Body of pancreas (tissue), 4 donors: ENCODE measurements around the gene SLC39A3. TPM values are rescaled to one million over a fixed set of nuclear protein-coding genes. Genes with fewer than 3 reads are reported as not detected.

Source experiments
- ATAC-seq: fragments of 150-250 bp; one replicate; pipeline ENCODE4 v1.9.1; 2016
- DNase-seq, 4 donors: peaks; one replicate each; pipeline ENCODE4 v3.0.0-alpha.2; 2019
- H3K27ac ChIP-seq, 4 donors: fragments of 200-600 bp; sonication (generic); 1 replicate in 3 of 4; 2 replicates in 1 of 4; pipeline versions ENCODE4 v1.5.1 to v1.6.1; 2016 to 2019; ENCODE audit warnings: mild to moderate bottlenecking in 1 of 4, mixed read lengths in 1 of 4, moderate library complexity in 1 of 4
- H3K27me3 ChIP-seq, 2 donors: fragments of 200-600 bp; sonication (generic); one replicate each; pipeline ENCODE4 v1.6.0; 2016; ENCODE audit warnings: mild to moderate bottlenecking in 1 of 2
- H3K36me3 ChIP-seq, 2 donors: fragments of 200-600 bp; sonication (generic); replicated peaks in 1 of 2; 2 replicates each; pipeline ENCODE4 v1.5.1; 2016; ENCODE audit warnings: low read depth in 2 of 2; ENCODE audit not compliant: insufficient read depth in 1 of 2
- H3K4me1 ChIP-seq: fragments of 200-600 bp; sonication (generic); one replicate; pipeline ENCODE4 v1.6.0; 2016
- H3K4me3 ChIP-seq, 2 donors: fragments of 200-600 bp; sonication (generic); 1 replicate in 1 of 2; 2 replicates in 1 of 2; pipeline ENCODE4 v1.5.1; 2016 to 2019
- H3K9me3 ChIP-seq, 3 donors: fragments of 200-600 bp; sonication (generic); 1 replicate in 2 of 3; 2 replicates in 1 of 3; pipeline ENCODE4 v1.5.1; 2016
- CTCF ChIP-seq, 7 experiments: fragments of 450-650 bp in 4 of 7; fragments of 200-600 bp in 3 of 7; sonication (generic) in 3 of 7; IDR thresholded peaks; one replicate each; pipeline ENCODE4 v1.5.1; 2016 to 2019; ENCODE audit warnings: antibody characterized with exemption in 7 of 7
- POLR2A ChIP-seq, 3 donors: fragments of 450-650 bp; IDR thresholded peaks; one replicate each; pipeline ENCODE4 v1.6.1; 2016; ENCODE audit warnings: antibody characterized with exemption in 3 of 3, mild to moderate bottlenecking in 2 of 3
- WGBS, 2 donors: methylation state at CpG; one replicate each; pipeline ENCODE4 v1.1.5; 2017; 5-methylcytosine and 5-hydroxymethylcytosine counted together
- intact Hi-C: fragments of 100-400 bp; cut with DNase I; formaldehyde crosslinking; loops from one replicate; pipeline ENCODE4 v1.15.1; 2023
- total RNA-seq, 2 donors: library from RNA; depleted of rRNA; stranded (reverse); fragments of >200 nt; gene quantifications; one replicate each; pipeline ENCODE4 v1.1.0, GENCODE V29; 2016

Gene SLC39A3
- total RNA-seq, 2 donors from 2014 or later = 36.1 to 48.8 TPM

- Histone ChIP-seq H3K4me3 (no peak overlapping the region), H3K27ac (peak overlapping the region in 1 of 4 donors; percentile 27), H3K36me3 (no peaks in the 10 kb centered on the region), H3K4me1 (peaks cover 16% of the 10 kb centered on the region), H3K27me3 (no peaks in the 10 kb centered on the region), H3K9me3 (no peaks in the 10 kb centered on the region)
- intact Hi-C loops = no loop called here
- ATAC-seq (peak; percentile 7), DNase-seq (peak in 3 of 4 donors; percentile 44 to 64 (median 57))
- WGBS, 2 donors = 64 to 94% methylated on average over 3 to 27 of the region's 28 CpGs
- TF ChIP-seq CTCF (IDR thresholded peaks at IDR 0.05) = no peak
- no peak for TF ChIP-seq POLR2A (IDR thresholded peaks at IDR 0.05)
Observed at GRCh38 chr19:2722541-2723344, 17.1 kb downstream of the SLC39A3 start.

- H3K4me1 ChIP-seq = peaks cover 16% of the 10 kb centered on the region
- H3K9me3 ChIP-seq = no peaks in the 10 kb centered on the region
- no peak for TF ChIP-seq POLR2A (IDR thresholded peaks at IDR 0.05)
- no peak for TF ChIP-seq CTCF (IDR thresholded peaks at IDR 0.05)
- H3K4me3 ChIP-seq = no peak overlapping the region
- no peak for ATAC-seq
- H3K27me3 ChIP-seq = no peaks in the 10 kb centered on the region
- H3K27ac ChIP-seq = no peak overlapping the region
- intact Hi-C loops = no loop called here
- 33 to 35% methylated on average over 5 to 36 of the region's 39 CpGs for WGBS, 2 donors
- H3K36me3 ChIP-seq = no peaks in the 10 kb centered on the region
- DNase-seq = no peak
Observed at GRCh38 chr19:2721570-2722540, 18.0 kb downstream of the SLC39A3 start.

- intact Hi-C loops = no loop called here
- Histone ChIP-seq H3K4me3 (peak within 1 kb of the TSS in 1 of 2 donors; percentile 34), H3K4me1 (peaks cover 16% of the 10 kb centered on the region), H3K36me3 (no peaks in the 10 kb centered on the region), H3K9me3 (no peaks in the 10 kb centered on the region), H3K27ac (peak within 1 kb of the TSS in 1 of 4 donors; percentile 16), H3K27me3 (no peaks in the 10 kb centered on the region)
- TF ChIP-seq POLR2A (IDR thresholded peaks at IDR 0.05) = no peak
- TF ChIP-seq CTCF (IDR thresholded peaks at IDR 0.05) = no peak
- peak in 1 of 4 donors; percentile 44 for DNase-seq
- 0 to 1% methylated on average over 4 to 32 of the region's 100 CpGs for WGBS, 2 donors
- ATAC-seq = peak; percentile 41
Observed at GRCh38 chr19:2720777-2721569, 18.8 kb downstream of the SLC39A3 start, which contains the start of gene DIRAS1. Gene DIRAS1, minus strand, starts transcription at chr19:2721372. Its CDS starts 3,566 bp downstream, at chr19:2717806.

- H3K4me3 ChIP-seq = peak overlapping the region in 1 of 2 donors; percentile 34
- TF ChIP-seq POLR2A (IDR thresholded peaks at IDR 0.05) (no peak), CTCF (IDR thresholded peaks at IDR 0.05) (no peak)
- WGBS, 2 donors = 4 to 7% methylated on average over 5 to 35 of the region's 37 CpGs
- no peaks in the 10 kb centered on the region for H3K36me3 ChIP-seq
- peak; percentile 30 for ATAC-seq
- H3K9me3 ChIP-seq = peaks cover 0 to 4% (median 0%) of the 10 kb centered on the region in 3 donors
- DNase-seq = peak in 3 of 4 donors; percentile 42 to 61 (median 53)
- intact Hi-C loops = no loop called here
- peak overlapping the region in 1 of 4 donors; percentile 16 for H3K27ac ChIP-seq
- H3K4me1 ChIP-seq = peaks cover 16% of the 10 kb centered on the region
- no peaks in the 10 kb centered on the region for H3K27me3 ChIP-seq
Observed at GRCh38 chr19:2719920-2720776, 19.7 kb downstream of the SLC39A3 start.
